OCI-LY7 (cell line): ENCODE results near the gene PRKG1. TPM values are rescaled to one million over a fixed set of nuclear protein-coding genes. Genes with fewer than 3 reads are reported as not detected.

Experiments
- BruUV-seq: library from RNA; stranded (reverse); fragments of 400-500 nt; replicated peaks from 2 replicates; lab custom pipeline; 2021; lab: Mats Ljungman, UMichigan
- CTCF ChIA-PET: fragments of 300-600 bp; sonication (Branson Sonifier 250); formaldehyde crosslinking; loops from one replicate; lab custom pipeline; 2022; ENCODE audit warnings: antibody characterized with exemption; ENCODE audit not compliant: unreplicated experiment; lab: Charles Lee
- POLR2A ChIA-PET: fragments of 300-600 bp; sonication (Branson Sonifier 250); formaldehyde crosslinking; loops from one replicate; lab custom pipeline; 2022; ENCODE audit warnings: antibody characterized with exemption; lab: Charles Lee
- DNase-seq: peaks from one replicate; pipeline ENCODE4 v3.0.0-alpha.2; 2015; ENCODE audit warnings: low spot score
- H2AFZ ChIP-seq: fragments of 200-600 bp; sonication (generic), shearing (Covaris generic); 2 replicates; pipeline ENCODE4 v1.6.1; 2014; ENCODE audit warnings: mild to moderate bottlenecking, antibody characterized with exemption, low read length, moderate library complexity
- H3K27ac ChIP-seq: fragments of 200-600 bp; sonication (generic); 2 replicates; pipeline ENCODE4 v1.5.1; 2014; ENCODE audit warnings: mixed run types, low read depth, mild to moderate bottlenecking, moderate library complexity, low read length, inconsistent platforms; ENCODE audit not compliant: poor library complexity, severe bottlenecking
- H3K36me3 ChIP-seq: fragments of 200-600 bp; sonication (generic); 2 replicates; pipeline ENCODE4 v1.6.1; 2014; ENCODE audit warnings: mild to moderate bottlenecking, antibody characterized with exemption, low read length, moderate library complexity, mixed read lengths; ENCODE audit not compliant: insufficient read depth
- H3K4me1 ChIP-seq: fragments of 200-600 bp; sonication (generic); 2 replicates; pipeline ENCODE4 v1.5.1; 2014; ENCODE audit warnings: mild to moderate bottlenecking, low read length; ENCODE audit not compliant: insufficient read depth, poor library complexity, severe bottlenecking
- H3K4me2 ChIP-seq: fragments of 200-600 bp; sonication (generic); 2 replicates; pipeline ENCODE4 v1.6.1; 2014; ENCODE audit warnings: mild to moderate bottlenecking, low read length
- H3K4me3 ChIP-seq: fragments of 200-600 bp; sonication (generic); 2 replicates; pipeline ENCODE4 v1.5.1; 2014; ENCODE audit warnings: mild to moderate bottlenecking, low read depth, low read length; ENCODE audit not compliant: poor library complexity, severe bottlenecking
- H3K79me2 ChIP-seq: fragments of 200-600 bp; sonication (generic); 2 replicates; pipeline ENCODE4 v1.6.1; 2016; ENCODE audit warnings: low read depth, mild to moderate bottlenecking, low read length, moderate library complexity, mixed read lengths; ENCODE audit not compliant: insufficient read depth
- H3K9me2 ChIP-seq: fragments of 200-600 bp; sonication (generic); 2 replicates; pipeline ENCODE4 v1.6.1; 2016; ENCODE audit warnings: mild to moderate bottlenecking, low read length, mixed read lengths; ENCODE audit not compliant: insufficient read depth
- H3K9me3 ChIP-seq: fragments of 200-600 bp; sonication (generic); 2 replicates; pipeline ENCODE4 v1.6.1; 2014; ENCODE audit warnings: mild to moderate bottlenecking, mixed run types, low read length, mixed read lengths
- H4K20me1 ChIP-seq: fragments of 200-600 bp; sonication (generic); 2 replicates; pipeline ENCODE4 v1.6.1; 2014; ENCODE audit warnings: mild to moderate bottlenecking, antibody characterized with exemption, low read length, moderate library complexity, mixed read lengths; ENCODE audit not compliant: insufficient read depth
- EZH2phosphoT487 ChIP-seq: fragments of 200-600 bp; sonication (generic); IDR thresholded peaks from 2 replicates; pipeline ENCODE4 v1.6.1; 2018; ENCODE audit warnings: low read depth, borderline replicate concordance, mild to moderate bottlenecking, mixed run types, antibody characterized with exemption, low read length, moderate library complexity, mixed read lengths
- intact Hi-C: fragments of 100-400 bp; cut with micrococcal nuclease; formaldehyde crosslinking; loops from one replicate; pipeline ENCODE4 v1.10.0; 2022; ENCODE audit not compliant: unreplicated experiment
- total RNA-seq, 2 experiments: library from RNA; depleted of rRNA in 1 of 2; stranded (reverse); fragments of >200 nt in 1 of 2; shearing (Covaris generic) in 1 of 2; gene quantifications; 2 replicates each; pipeline ENCODE4 v1.2.3, GENCODE V29; 2014 to 2022
- TF ChIP-seq, protein P1 (sequence below): fragments of 200-600 bp; sonication (generic); conservative IDR thresholded peaks from 2 replicates; pipeline ENCODE4 v1.5.1; 2014; ENCODE audit warnings: mild to moderate bottlenecking, antibody characterized with exemption, low read length, moderate library complexity, mixed read lengths

Gene PRKG1
- total RNA-seq, 2 experiments from 2014 or later: not detected

DNA sequence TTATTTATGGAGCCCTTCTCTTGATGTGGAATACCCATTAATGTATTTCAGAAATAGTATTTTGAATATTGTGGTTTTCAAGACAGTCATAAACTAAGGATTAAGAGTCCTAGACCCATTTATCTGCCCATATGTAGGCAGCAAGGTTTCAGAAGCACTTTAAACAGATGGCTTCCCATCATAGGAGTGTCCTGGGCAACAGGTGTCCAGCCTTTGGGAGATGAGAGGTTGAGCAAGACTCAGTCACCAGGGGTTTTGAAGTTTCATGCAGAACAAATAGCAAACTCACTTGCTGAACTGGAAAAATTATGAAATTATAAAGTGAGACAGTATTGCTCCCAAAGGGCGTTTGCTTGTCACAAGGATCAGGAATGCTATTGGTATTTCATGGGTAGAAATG lies 818.0 kb downstream of the PRKG1 start:
- Histone ChIP-seq H3K27ac (no peak overlapping the region), H3K9me3 (no peaks in the 10 kb centered on the region), H3K4me1 (no peaks in the 10 kb centered on the region), H4K20me1 (no peaks in the 10 kb centered on the region), H3K36me3 (no peaks in the 10 kb centered on the region), H3K79me2 (no peaks in the 10 kb centered on the region), H3K4me2 (no peak overlapping the region), H2AFZ (no peak overlapping the region), H3K9me2 (no peaks in the 10 kb centered on the region), H3K4me3 (no peak overlapping the region)
- no TSS peak for BruUV-seq
- no peak for TF ChIP-seq EZH2phosphoT487
- TF ChIP-seq, protein P1, sequence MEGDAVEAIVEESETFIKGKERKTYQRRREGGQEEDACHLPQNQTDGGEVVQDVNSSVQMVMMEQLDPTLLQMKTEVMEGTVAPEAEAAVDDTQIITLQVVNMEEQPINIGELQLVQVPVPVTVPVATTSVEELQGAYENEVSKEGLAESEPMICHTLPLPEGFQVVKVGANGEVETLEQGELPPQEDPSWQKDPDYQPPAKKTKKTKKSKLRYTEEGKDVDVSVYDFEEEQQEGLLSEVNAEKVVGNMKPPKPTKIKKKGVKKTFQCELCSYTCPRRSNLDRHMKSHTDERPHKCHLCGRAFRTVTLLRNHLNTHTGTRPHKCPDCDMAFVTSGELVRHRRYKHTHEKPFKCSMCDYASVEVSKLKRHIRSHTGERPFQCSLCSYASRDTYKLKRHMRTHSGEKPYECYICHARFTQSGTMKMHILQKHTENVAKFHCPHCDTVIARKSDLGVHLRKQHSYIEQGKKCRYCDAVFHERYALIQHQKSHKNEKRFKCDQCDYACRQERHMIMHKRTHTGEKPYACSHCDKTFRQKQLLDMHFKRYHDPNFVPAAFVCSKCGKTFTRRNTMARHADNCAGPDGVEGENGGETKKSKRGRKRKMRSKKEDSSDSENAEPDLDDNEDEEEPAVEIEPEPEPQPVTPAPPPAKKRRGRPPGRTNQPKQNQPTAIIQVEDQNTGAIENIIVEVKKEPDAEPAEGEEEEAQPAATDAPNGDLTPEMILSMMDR: no peak
- DNase-seq: no peak
- ChIA-PET CTCF (no interaction called here), POLR2A (no interaction called here)
- intact Hi-C loops: no loop called here

GRCh38 chr10:51892965-51893658 lies 818.8 kb downstream of the PRKG1 start:
- no peaks in the 10 kb centered on the region for H3K9me2 ChIP-seq
- CTCF ChIA-PET: no interaction called here
- POLR2A ChIA-PET: no interaction called here
- H3K27ac ChIP-seq: no peak overlapping the region
- peak; percentile 6 for DNase-seq
- H3K9me3 ChIP-seq: no peaks in the 10 kb centered on the region
- intact Hi-C loops: no loop called here
- no peaks in the 10 kb centered on the region for H3K36me3 ChIP-seq
- H3K4me2 ChIP-seq: no peak overlapping the region
- no peaks in the 10 kb centered on the region for H4K20me1 ChIP-seq
- H3K4me1 ChIP-seq: no peaks in the 10 kb centered on the region
- H2AFZ ChIP-seq: no peak overlapping the region
- BruUV-seq: no TSS peak
- no peak for TF ChIP-seq EZH2phosphoT487
- TF ChIP-seq, protein P1: peak; percentile 53
- no peaks in the 10 kb centered on the region for H3K79me2 ChIP-seq
- H3K4me3 ChIP-seq: no peak overlapping the region

DNA sequence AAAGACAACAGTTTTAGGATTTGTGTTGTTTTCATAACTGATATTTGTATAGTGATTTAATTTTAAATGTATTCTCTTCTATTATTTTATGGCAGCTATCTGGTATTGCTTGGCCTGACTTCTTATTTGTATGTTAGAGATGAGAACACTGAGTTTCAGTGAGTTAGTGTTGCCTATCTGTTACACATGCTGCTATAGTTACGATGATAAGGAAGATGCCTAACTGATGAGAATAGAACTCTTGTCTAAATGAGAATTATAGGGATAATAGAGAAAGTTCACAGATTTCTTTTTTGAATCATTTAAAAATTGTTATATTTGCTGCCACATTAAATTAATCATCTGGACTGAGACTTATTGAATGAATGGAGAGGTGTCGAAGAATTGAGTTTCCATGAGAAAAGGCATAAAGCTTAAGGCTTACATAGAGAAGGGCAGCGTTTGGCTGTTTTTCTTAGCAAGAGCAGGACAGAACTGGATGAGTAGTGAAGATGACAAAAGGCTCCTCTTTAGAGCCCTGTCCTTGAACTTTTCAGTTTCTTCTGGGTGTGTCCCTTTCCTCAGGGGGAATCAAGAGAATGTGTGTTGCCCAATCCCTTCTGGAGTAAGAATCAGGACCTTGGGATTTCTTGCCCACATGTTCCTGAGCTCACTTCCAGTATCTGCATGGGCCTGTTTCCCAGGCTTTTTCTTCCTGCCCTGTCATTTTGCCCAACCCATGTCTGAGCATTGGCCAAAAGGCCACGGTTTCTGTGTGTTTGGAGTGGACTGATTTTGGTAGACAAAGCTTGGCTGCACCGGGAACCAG lies 820.7 kb downstream of the PRKG1 start:
- Histone ChIP-seq H3K9me3 (no peaks in the 10 kb centered on the region), H4K20me1 (no peaks in the 10 kb centered on the region), H3K4me3 (no peak overlapping the region), H3K4me2 (no peak overlapping the region), H3K27ac (no peak overlapping the region), H3K79me2 (no peaks in the 10 kb centered on the region), H3K36me3 (no peaks in the 10 kb centered on the region), H3K9me2 (no peaks in the 10 kb centered on the region), H3K4me1 (no peaks in the 10 kb centered on the region), H2AFZ (no peak overlapping the region)
- BruUV-seq: no TSS peak
- intact Hi-C loops: no loop called here
- DNase-seq: no peak
- no peak for TF ChIP-seq EZH2phosphoT487
- TF ChIP-seq, protein P1: no peak
- ChIA-PET POLR2A (no interaction called here), CTCF (interaction anchor here (0.5 kb wide), 1 partner anchor 20 kb away, joined by 4 read pairs; no protein-coding TSS in a partner anchor)
